Stimulated activated CD4-positive, alpha-beta T cell treated with anti-CD3 and anti-CD28 coated beads, TNF-alpha, amount 100 ng/mL, for 1 hour (primary cell): ENCODE results near the gene TENT4B.

Source experiments
- DNase-seq, 3 donors: peaks; one replicate each; pipeline ENCODE4 v3.0.0-alpha.2; 2020; ENCODE audit warnings: low read depth in 3 of 3, low spot score in 1 of 3

Gene TENT4B

GRCh38 chr16:50254072-50254471 is 101.0 kb downstream of the TENT4B start:
- no peak for DNase-seq

- DNase-seq = no peak
These were observed 102.4 kb downstream of the TENT4B start for GRCh38 chr16:50255538-50255937.

GRCh38 chr16:50256604-50257003 is 103.5 kb downstream of the TENT4B start:
- no peak for DNase-seq

- no peak for DNase-seq
These were observed 104.8 kb downstream of the TENT4B start for GRCh38 chr16:50257876-50258275.

GRCh38 chr16:50259334-50260205 is 106.5 kb downstream of the TENT4B start:
- DNase-seq = no peak

GRCh38 chr16:50260206-50261159 is 107.4 kb downstream of the TENT4B start:
- DNase-seq = no peak

- DNase-seq = no peak
These were observed 108.1 kb downstream of the TENT4B start for GRCh38 chr16:50261160-50261706.

GRCh38 chr16:50261707-50262235 is 108.7 kb downstream of the TENT4B start:
- no peak for DNase-seq

- no peak for DNase-seq
These were observed 110.2 kb downstream of the TENT4B start for GRCh38 chr16:50263060-50263909.

- DNase-seq = no peak
These were observed 111.1 kb downstream of the TENT4B start for GRCh38 chr16:50263940-50264929.

GRCh38 chr16:50265260-50265659 is 112.2 kb downstream of the TENT4B start:
- no peak for DNase-seq

- no peak for DNase-seq
These were observed 112.7 kb downstream of the TENT4B start for GRCh38 chr16:50265716-50266336.

GRCh38 chr16:50266337-50267091 is 113.4 kb downstream of the TENT4B start, which contains the start of gene ADCY7:
Gene ADCY7, plus strand, starts transcription at chr16:50266551. Its CDS starts 21,629 bp downstream, at chr16:50288180.
- DNase-seq = peak; percentile 64 to 76 (median 67)

- DNase-seq = no peak
These were observed 114.1 kb downstream of the TENT4B start for GRCh38 chr16:50267151-50267631.

GRCh38 chr16:50267651-50268050 is 114.5 kb downstream of the TENT4B start:
- no peak for DNase-seq

- no peak for DNase-seq
These were observed 115.2 kb downstream of the TENT4B start for GRCh38 chr16:50268352-50268751.

GRCh38 chr16:50269061-50269705 is 116.1 kb downstream of the TENT4B start:
- DNase-seq = no peak
